COLO829 (cell line): ENCODE results near the gene OCSTAMP.

Experiments
- DNase-seq: peaks from one replicate; pipeline ENCODE4 v3.0.0; 2012; ENCODE audit warnings: low spot score

Gene OCSTAMP

DNA sequence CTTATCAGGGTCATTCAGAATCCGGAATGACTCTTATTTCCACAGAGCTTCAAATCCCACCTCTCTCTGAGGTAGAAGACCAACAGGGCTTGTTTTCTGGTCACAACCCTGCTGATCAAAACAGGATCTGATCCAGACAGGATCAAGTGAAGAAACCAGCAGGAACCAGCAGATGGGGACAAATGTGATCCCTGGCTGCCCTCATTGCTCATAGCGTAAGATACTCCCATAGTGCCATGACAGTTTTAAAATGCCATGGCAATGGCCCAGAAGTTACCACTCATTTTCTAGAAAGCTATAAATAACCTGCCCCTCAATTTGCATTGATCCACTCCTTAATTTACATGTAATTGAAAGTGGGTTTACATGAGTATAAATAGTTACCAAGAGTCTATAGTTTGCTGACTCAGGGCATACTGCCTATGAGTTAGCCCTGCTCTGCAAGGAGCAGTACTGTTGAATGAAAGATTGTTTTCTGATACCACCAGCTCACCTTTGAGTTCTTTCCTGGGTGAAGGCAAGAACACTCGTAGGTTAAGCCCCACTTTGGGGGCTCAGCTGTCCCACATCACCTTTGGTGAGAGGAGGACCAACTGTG is 30.9 kb downstream of the OCSTAMP start:
- no peak for DNase-seq

DNA sequence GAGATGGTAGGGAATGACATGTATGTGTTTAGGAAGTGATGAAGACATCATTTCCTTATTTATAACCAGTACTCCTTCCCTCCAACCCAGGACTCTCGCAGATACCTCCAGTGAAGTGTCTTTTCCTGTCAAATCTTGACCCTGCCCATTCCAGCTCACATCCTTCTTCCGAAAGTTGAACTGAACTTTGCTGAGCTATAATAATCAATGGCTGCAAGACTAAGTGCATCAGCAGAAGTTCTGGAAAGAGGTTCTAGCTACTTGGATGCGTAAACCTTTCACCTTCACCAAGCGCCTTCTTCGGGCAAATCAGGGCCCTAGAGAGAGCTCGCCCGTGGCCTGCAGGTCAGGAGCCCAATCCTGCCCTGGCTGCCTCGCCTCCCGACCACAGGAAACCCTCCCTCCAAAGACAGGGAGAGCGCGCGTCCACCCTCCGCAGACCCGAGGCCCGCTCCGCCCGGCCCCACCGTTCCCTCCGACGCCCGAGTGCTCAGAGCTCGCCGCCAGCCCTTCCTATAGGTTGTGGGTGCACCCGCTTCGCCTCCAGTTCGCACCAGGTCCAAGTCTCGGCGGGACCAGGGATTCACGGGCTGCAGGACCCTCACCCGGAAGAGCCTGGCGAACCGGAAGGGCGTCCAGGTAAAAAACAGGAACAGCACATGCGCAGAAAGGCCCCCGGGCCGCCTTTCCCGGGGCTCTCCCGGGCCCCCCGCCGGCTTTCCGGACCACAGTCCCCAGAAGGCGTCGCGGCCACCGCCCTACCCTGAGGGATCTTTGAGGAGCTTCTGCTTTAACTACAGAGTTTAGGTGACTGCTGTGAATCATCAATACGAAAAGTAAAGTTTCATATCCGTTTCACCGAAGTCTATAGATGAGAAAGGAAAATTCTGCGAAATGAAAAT is 37.3 kb downstream of the OCSTAMP start, which contains the start of gene ZNF334:
Gene ZNF334, minus strand, starts transcription at position 617 of the 902 bp plus-strand sequence. CDS start 1,457 bp downstream, outside the sequence.
- no peak for DNase-seq

DNA sequence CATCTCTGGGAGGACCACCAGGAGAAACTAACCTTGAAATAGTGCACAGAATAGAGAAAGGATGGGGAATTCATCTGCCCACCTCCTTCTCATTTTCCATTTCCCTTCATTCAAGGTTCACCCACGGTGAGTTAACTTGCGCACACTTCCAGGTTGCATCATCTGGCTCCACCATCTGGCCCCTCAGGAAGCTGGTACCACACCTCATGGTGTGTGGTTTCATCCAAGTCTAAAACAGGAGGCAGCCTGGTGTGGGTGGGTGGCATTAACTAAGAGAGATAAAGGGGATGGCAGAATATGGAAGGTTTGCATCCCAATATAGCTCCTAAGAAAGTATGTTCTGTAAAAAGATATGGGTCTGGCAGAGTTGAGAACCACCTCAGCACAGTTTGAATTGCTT is 40.9 kb downstream of the OCSTAMP start:
- no peak for DNase-seq

DNA sequence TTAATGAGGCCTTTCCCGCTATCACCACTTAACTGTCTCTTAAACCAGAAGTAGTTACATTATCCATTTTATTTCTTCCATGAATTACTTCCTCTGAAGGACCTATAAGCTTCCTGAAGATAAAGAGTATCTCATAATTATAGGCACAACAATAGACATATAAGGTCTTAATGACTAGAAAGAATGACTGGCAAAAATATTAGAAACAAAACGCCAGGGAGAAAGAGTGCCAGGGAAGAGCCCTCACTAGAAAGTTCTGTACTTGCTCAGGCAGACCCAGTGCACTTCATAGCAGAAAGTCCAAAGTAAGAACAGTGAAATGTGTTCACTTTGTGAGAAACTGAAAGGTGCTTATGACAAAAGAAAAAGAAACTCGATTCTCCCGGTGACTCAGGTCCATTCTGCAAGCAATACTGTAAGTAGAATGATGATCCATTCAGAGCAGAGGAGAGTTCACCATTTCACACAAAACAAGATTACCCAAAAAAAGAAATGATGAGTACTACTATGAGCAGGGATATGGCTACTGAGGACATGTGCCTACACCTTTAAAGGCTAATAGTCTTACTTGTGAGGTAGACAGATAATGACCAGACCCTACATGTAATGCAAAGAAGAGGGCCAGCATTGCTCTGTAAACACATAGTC is 42.6 kb downstream of the OCSTAMP start:
- DNase-seq = no peak

DNA sequence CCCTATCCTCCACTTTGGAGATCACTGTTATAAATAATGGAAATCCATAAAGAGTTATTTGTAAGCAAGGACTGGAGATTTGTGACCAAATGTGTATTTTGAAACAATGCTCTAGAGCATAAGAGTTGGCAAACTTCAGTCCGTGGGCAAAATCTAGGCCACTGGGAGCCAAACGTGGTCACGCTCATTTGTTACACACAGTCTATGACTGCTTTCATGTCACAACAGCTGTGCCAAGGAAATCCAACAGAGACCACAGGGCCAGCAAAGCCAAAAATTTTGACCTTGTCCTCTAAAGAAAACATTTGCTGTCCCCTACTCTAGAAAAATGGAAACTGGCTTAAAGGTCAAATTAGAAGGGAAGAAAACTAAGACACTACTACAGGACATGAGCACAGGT is 44.9 kb downstream of the OCSTAMP start:
- DNase-seq = no peak

DNA sequence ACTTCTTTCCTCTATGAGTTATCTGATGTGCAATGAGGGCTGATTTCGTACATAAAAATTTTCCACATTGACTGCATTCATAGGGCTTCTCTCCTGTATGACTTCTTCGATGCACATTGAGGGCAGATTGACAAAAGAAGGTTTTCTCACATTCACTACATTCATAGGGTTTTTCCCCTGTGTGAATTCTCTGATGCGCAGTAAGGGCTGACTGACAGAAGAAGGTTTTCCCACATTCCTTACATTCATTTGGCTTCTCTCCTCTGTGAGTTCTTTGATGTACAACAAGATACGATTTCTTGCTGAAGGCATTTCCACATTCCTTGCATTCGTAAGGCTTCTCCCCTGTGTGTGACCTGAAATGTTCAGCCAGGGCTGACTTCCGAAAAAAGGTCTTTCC is 48.5 kb downstream of the OCSTAMP start:
- no peak for DNase-seq

DNA sequence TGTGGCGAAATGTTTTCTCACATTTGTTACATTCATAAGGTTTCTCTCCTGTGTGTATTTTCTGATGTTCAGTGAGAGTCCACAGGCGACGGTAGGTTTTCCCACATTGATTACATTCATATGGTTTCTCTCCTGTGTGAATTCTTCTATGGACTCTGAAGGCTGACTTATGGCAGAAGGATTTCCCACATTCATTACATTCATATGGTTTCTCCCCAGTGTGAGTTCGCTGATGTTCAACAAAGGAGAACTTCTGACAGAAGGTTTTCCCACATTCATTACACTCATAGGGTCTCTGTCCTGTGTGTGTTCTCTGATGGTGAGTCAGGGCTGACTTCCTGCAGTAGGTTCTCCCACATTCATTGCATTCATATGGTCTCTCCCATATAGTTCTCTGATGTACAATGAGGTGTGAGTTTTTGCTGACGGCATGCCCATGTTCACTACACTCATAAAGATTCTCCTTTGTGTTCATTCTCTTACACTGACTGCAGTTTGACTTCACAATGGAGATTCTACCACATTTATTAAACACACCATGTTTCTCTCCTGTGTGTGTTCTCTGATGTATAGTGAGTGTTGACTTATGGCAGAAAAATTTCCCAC is 49.0 kb downstream of the OCSTAMP start:
- no peak for DNase-seq

DNA sequence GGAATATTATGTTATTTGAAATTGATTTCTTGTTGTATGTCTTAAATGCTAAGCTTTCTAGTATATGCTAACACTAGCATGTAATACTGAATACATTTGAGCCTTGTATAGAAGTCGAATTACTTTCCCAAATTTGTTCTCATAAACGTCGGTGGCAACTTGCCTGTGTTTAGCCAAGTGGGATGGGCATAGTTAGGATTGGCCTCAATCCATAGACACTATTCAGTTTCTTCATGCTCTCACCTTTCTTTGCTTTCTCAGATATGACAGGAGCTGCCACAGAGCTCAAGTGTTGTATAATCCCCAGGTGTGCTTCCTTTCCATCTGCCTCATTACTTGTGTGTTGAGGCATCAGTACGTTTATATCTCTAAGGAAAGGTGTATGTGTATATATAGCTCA is 56.4 kb downstream of the OCSTAMP start:
- DNase-seq = no peak

DNA sequence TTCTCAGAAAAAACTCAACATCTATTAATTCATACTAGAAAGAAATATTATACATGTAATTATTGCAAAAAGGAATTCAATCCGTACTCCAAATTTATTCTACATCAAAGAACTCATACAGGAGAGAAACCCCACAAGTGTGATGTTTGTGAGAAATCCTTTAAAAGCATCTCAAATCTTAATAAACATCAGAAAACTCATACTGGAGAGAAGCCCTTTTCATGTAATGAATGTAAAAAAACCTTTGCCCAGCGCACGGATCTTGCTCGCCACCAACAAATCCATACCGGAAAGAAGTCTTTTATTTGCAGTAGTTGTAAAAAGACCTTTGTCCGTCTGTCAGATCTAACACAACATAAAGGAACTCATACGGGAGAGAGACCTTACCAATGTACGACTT is 59.1 kb downstream of the OCSTAMP start:
- no peak for DNase-seq
